Measurements from ENCODE around the gene MCF2L. TPM values are rescaled to one million over a fixed set of nuclear protein-coding genes. Genes with fewer than 3 reads are reported as not detected.
A peak's percentile ranks its signal among the peaks of the same experiment; 100 is the strongest.

MCF2L gene
- total RNA-seq, 1 experiment from 2014 or later = 22.1 TPM

DNA sequence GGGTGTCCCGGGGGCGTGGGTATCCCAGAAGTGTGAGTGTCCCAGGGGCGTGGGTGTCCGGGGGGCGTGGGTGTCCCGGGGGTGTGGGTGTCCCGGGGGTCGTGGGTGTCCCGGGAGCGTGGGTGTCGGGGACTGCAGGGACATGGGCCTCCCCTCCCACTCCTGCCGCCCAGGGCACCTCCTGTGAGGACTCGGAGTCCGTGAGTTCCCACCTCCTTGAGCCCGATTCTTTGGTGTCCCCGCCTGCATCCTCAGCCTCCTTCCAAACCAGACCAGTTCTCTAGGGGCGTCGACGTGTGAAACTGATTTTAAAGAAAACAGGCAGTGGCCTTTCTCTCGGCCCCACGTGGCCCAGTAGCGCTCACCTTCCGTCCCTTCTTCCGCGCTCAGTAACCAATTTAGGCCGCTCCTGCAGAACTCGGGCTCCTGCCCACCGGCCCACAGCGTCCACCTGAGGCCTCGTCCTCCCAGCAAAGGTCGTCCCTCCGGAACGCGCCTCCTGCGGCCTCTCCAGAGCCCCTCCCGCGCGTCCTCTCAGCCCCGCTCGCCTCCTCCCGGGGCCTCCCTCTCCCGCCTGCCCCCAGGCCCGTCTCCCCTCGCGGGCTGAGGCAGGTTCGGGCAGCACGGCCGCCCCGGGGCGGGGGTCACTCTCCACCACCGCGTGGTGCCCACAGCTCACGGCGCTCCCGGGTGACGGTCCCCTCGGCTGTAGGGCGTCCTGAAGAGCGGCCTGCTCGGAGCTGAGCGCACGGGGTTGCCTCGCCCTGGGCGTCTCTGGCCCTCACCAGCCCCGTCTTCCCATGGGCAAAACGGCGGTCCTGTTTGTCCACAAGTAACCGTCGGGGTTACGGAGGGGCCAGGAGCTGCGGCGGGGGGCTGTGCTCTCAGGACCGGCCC, 140.4 kb downstream of the MCF2L start:
- BruUV-seq (replicated peaks) = no TSS peak
- Histone ChIP-seq H3K36me3 (ENCODE audit: control insufficient read depth, insufficient read depth, low read length) (no peaks in the 10 kb centered on the region), H3K9me3 (peaks cover 8% of the 10 kb centered on the region; the same call in 1 of the 2 replicates), H3K4me1 (peaks cover 13% of the 10 kb centered on the region), H3K4me3 (ENCODE audit: low read depth, low read length) (no peak overlapping the region), H3K27me3 (replicated peaks; ENCODE audit: control insufficient read depth, insufficient read depth, low read length) (no peaks in the 10 kb centered on the region)
- Mint-ChIP-seq H3K27me3 (ENCODE audit: insufficient read depth, unreplicated experiment) (no peaks in the 10 kb centered on the region), H3K27ac (ENCODE audit: unreplicated experiment) (no peak overlapping the region), H3K36me3 (ENCODE audit: insufficient read depth, unreplicated experiment) (peaks cover 21% of the 10 kb centered on the region), H3K9me3 (ENCODE audit: unreplicated experiment) (no peaks in the 10 kb centered on the region), H3K4me1 (ENCODE audit: low read depth, unreplicated experiment) (no peaks in the 10 kb centered on the region), H3K4me3 (ENCODE audit: unreplicated experiment) (peak overlapping the region; percentile 42)
- peak in 1 of 2 experiments; percentile 32 for DNase-seq
- intact Hi-C loops (cut with micrococcal nuclease; ENCODE audit: unreplicated experiment) = no loop called here
- POLR2A ChIA-PET = no interaction called here
- CTCF ChIA-PET = no interaction called here
- no peak for TF ChIP-seq CTCF (IDR thresholded peaks at IDR 0.05; ENCODE audit: insufficient read depth in 1 of 2, low read depth in 1 of 2, low read length in 1 of 2, severe bottlenecking in 1 of 2, unreplicated experiment in 1 of 2)

- CTCF ChIA-PET = no interaction called here
- POLR2A ChIA-PET = no interaction called here
- no peak overlapping the region for H3K4me3 ChIP-seq (ENCODE audit: low read depth, low read length)
Observed at GRCh38 chr13:113110048-113110851, 141.2 kb downstream of the MCF2L start.

More at GRCh38 chr13:113110048-113110851, 141.2 kb downstream of the MCF2L start:
- H3K9me3 ChIP-seq = peaks cover 8% of the 10 kb centered on the region; the same call in 1 of the 2 replicates
- BruUV-seq (replicated peaks) = no TSS peak
- no peaks in the 10 kb centered on the region for H3K27me3 ChIP-seq (replicated peaks; ENCODE audit: control insufficient read depth, insufficient read depth, low read length)
- peak in 1 of 2 experiments; percentile 32 for DNase-seq
- Mint-ChIP-seq H3K4me3 (ENCODE audit: unreplicated experiment) (no peak overlapping the region), H3K27ac (ENCODE audit: unreplicated experiment) (no peak overlapping the region), H3K9me3 (ENCODE audit: unreplicated experiment) (no peaks in the 10 kb centered on the region), H3K27me3 (ENCODE audit: insufficient read depth, unreplicated experiment) (no peaks in the 10 kb centered on the region), H3K4me1 (ENCODE audit: low read depth, unreplicated experiment) (no peaks in the 10 kb centered on the region), H3K36me3 (ENCODE audit: insufficient read depth, unreplicated experiment) (peaks cover 15% of the 10 kb centered on the region)
- TF ChIP-seq CTCF (IDR thresholded peaks at IDR 0.05; ENCODE audit: insufficient read depth in 1 of 2, low read depth in 1 of 2, low read length in 1 of 2, severe bottlenecking in 1 of 2, unreplicated experiment in 1 of 2) = no peak
- intact Hi-C loops (cut with micrococcal nuclease; ENCODE audit: unreplicated experiment) = no loop called here
- peaks cover 6% of the 10 kb centered on the region for H3K4me1 ChIP-seq
- no peaks in the 10 kb centered on the region for H3K36me3 ChIP-seq (ENCODE audit: control insufficient read depth, insufficient read depth, low read length)

Data from Caco-2 (cell line).